Suprapubic skin (tissue), 4 donors: ENCODE results near the gene ZNF579. TPM values are rescaled to one million over a fixed set of nuclear protein-coding genes. Genes with fewer than 3 reads are reported as not detected.
A peak's percentile ranks its signal among the peaks of the same experiment; 100 is the strongest.

ENCODE experiments used
- DNase-seq, 2 donors: peaks; one replicate each; pipeline ENCODE4 v3.0.0-alpha.2; 2019; ENCODE audit warnings: low spot score in 2 of 2
- H3K27ac ChIP-seq: fragments of 200-600 bp; sonication (generic); one replicate; pipeline ENCODE4 v1.5.1; 2019
- H3K27me3 ChIP-seq: fragments of 200-600 bp; sonication (generic); one replicate; pipeline ENCODE4 v1.5.1; 2019
- H3K36me3 ChIP-seq: fragments of 200-600 bp; sonication (generic); one replicate; pipeline ENCODE4 v1.5.1; 2019
- H3K4me1 ChIP-seq: fragments of 200-600 bp; sonication (generic); one replicate; pipeline ENCODE4 v1.5.1; 2019
- H3K4me3 ChIP-seq: fragments of 200-600 bp; sonication (generic); one replicate; pipeline ENCODE4 v1.5.1; 2019; ENCODE audit warnings: mild to moderate bottlenecking
- H3K9me3 ChIP-seq: fragments of 200-600 bp; sonication (generic); one replicate; pipeline ENCODE4 v1.5.1; 2019
- EP300 ChIP-seq: sonication (generic); formaldehyde crosslinking; IDR thresholded peaks from one replicate; pipeline ENCODE4 v1.6.1; 2017; ENCODE audit warnings: antibody characterized with exemption
- POLR2A ChIP-seq, 2 donors: fragments of 450-650 bp; IDR thresholded peaks; one replicate each; pipeline ENCODE4 v1.6.1; 2017; ENCODE audit warnings: antibody characterized with exemption in 2 of 2, mild to moderate bottlenecking in 2 of 2, moderate library complexity in 2 of 2
- POLR2AphosphoS5 ChIP-seq, 3 donors: sonication (generic); formaldehyde crosslinking; IDR thresholded peaks; one replicate each; pipeline ENCODE4 v1.6.1; 2017; ENCODE audit warnings: antibody characterized with exemption in 3 of 3
- WGBS: methylation state at CpG from one replicate; pipeline ENCODE4 v1.1.5; 2018; 5-methylcytosine and 5-hydroxymethylcytosine counted together
- total RNA-seq, 4 donors: library from RNA; depleted of rRNA; stranded (reverse); fragments of >200 nt; gene quantifications; one replicate each; pipeline ENCODE4 v1.1.0, GENCODE V29; 2016
- TF ChIP-seq, protein P1 (sequence below), 2 donors: fragments of 200-600 bp in 1 of 2; fragments of 450-650 bp in 1 of 2; sonication (generic) in 1 of 2; IDR thresholded peaks; one replicate each; pipeline ENCODE4 v1.5.1; 2016 to 2019; ENCODE audit warnings: antibody characterized with exemption in 2 of 2, mild to moderate bottlenecking in 1 of 2, moderate library complexity in 1 of 2

The ZNF579 gene
- total RNA-seq, 4 donors from 2014 or later, result 1.8 to 3.1 (median 2.8) TPM

DNA sequence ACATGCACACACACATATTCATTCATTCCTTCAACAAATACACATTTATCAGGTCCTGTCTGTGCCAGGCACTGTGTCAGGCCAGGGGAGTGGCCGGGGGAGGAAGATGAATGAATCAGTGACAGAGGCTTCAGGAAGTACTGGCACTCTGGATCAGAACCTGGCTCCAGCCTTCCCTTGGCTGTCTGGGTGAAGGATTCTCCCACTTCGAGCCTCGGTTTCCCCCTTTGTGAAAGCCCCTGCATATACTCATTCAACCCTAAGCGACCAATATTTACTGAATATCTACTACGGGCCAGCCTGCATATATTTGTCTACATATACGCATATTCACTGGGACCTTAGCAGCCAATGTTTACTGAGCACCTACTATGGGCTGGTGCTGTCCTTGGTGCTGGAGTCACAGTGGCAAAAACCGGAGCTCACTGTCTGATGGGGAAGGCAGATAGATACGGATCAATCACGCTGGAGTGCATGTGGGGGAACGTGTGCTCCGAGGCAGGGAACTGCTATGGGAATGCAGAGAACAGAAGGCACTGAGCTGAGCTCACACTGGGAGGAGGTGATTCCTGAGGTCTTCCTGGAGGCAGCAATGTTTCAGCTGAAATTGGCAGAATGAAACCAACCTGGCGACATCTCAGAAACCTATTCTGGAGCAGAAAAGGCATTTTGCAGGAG, 636 bp upstream of the ZNF579 start:
- Histone ChIP-seq H3K4me1 (peaks cover 33% of the 10 kb centered on the region), H3K4me3 (peak overlapping the region; percentile 70), H3K9me3 (no peaks in the 10 kb centered on the region), H3K27me3 (peaks cover 3% of the 10 kb centered on the region), H3K27ac (peak overlapping the region; percentile 71), H3K36me3 (peaks cover 23% of the 10 kb centered on the region)
- 21% methylated on average over 8 of the region's 12 CpGs for whole genome bisulfite sequencing
- no peak for TF ChIP-seq EP300
- TF ChIP-seq POLR2A (IDR thresholded peaks at IDR 0.05), result no peak
- no peak for TF ChIP-seq POLR2AphosphoS5 (IDR thresholded peaks at IDR 0.05)
- TF ChIP-seq, protein P1, sequence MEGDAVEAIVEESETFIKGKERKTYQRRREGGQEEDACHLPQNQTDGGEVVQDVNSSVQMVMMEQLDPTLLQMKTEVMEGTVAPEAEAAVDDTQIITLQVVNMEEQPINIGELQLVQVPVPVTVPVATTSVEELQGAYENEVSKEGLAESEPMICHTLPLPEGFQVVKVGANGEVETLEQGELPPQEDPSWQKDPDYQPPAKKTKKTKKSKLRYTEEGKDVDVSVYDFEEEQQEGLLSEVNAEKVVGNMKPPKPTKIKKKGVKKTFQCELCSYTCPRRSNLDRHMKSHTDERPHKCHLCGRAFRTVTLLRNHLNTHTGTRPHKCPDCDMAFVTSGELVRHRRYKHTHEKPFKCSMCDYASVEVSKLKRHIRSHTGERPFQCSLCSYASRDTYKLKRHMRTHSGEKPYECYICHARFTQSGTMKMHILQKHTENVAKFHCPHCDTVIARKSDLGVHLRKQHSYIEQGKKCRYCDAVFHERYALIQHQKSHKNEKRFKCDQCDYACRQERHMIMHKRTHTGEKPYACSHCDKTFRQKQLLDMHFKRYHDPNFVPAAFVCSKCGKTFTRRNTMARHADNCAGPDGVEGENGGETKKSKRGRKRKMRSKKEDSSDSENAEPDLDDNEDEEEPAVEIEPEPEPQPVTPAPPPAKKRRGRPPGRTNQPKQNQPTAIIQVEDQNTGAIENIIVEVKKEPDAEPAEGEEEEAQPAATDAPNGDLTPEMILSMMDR (IDR thresholded peaks at IDR 0.05), result no peak
- DNase-seq, result no peak

GRCh38 chr19:55579766-55580621, 654 bp downstream of the ZNF579 start:
- H3K36me3 ChIP-seq, result peaks cover 23% of the 10 kb centered on the region
- H3K27me3 ChIP-seq, result no peaks in the 10 kb centered on the region
- H3K9me3 ChIP-seq, result no peaks in the 10 kb centered on the region
- TF ChIP-seq POLR2AphosphoS5 (IDR thresholded peaks at IDR 0.05), result no peak
- TF ChIP-seq, protein P1 (IDR thresholded peaks at IDR 0.05), result no peak
- TF ChIP-seq POLR2A (IDR thresholded peaks at IDR 0.05), result no peak
- TF ChIP-seq EP300, result no peak
- no peak for DNase-seq
- peak overlapping the region; percentile 71 for H3K27ac ChIP-seq
- H3K4me3 ChIP-seq, result peak overlapping the region; percentile 70
- peaks cover 23% of the 10 kb centered on the region for H3K4me1 ChIP-seq
- 11% methylated on average over 18 of the region's 20 CpGs for WGBS

- 93% methylated on average over 57 of the region's 90 CpGs for WGBS
- TF ChIP-seq EP300, result no peak
- TF ChIP-seq, protein P1 (IDR thresholded peaks at IDR 0.05), result no peak
- no peak for TF ChIP-seq POLR2AphosphoS5 (IDR thresholded peaks at IDR 0.05)
- no peak for TF ChIP-seq POLR2A (IDR thresholded peaks at IDR 0.05)
- peaks cover 23% of the 10 kb centered on the region for H3K36me3 ChIP-seq
- H3K4me3 ChIP-seq, result peak overlapping the region; percentile 70
- peaks cover 23% of the 10 kb centered on the region for H3K4me1 ChIP-seq
- no peaks in the 10 kb centered on the region for H3K27me3 ChIP-seq
- H3K9me3 ChIP-seq, result no peaks in the 10 kb centered on the region
- DNase-seq, result no peak
- H3K27ac ChIP-seq, result no peak overlapping the region
Measured at GRCh38 chr19:55578761-55579747, 1.6 kb downstream of the ZNF579 start.

DNA sequence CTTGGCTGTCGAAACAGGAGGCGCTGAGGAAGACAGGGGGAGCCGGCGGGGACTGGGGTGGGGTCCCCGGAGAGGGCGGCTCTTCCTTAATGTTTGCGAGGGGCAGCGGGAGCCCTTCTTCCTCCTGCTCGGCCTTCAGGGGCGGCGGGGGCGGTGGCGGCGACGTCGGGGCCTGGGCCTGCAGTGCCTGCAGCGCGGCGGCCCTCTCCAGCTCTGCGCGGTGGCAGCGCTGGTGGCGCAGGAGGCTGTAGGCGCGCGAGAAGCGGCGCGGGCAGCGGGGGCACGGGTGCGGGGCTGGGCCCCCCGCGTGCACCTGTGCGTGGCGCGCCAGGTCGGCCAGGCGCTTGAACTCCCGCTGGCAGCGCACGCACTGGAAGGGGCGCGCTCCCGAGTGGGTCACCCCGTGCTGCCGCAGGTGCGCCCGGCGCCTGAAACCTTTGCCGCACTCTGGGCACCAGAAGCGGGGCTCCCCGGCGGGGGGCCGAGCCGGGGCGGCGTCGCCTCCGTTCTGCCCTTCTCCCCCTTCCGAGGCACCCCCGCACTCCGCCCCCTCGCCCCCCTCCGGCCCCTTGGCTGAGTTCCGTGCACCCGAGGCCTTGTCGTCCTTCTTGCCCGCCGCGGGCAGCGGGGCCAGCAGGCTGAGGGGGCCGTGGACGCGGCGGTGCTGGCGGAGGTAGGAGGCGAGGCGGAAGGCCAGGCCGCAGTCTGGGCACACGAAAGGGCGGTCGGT, 2.5 kb downstream of the ZNF579 start:
- WGBS, result 95% methylated on average over 47 of the region's 83 CpGs
- H3K4me1 ChIP-seq, result peaks cover 23% of the 10 kb centered on the region
- H3K36me3 ChIP-seq, result peaks cover 23% of the 10 kb centered on the region
- DNase-seq, result no peak
- no peaks in the 10 kb centered on the region for H3K27me3 ChIP-seq
- no peaks in the 10 kb centered on the region for H3K9me3 ChIP-seq
- no peak overlapping the region for H3K4me3 ChIP-seq
- TF ChIP-seq POLR2A (IDR thresholded peaks at IDR 0.05) (no peak), EP300 (no peak), POLR2AphosphoS5 (IDR thresholded peaks at IDR 0.05) (no peak)
- TF ChIP-seq, protein P1 (IDR thresholded peaks at IDR 0.05), result no peak
- no peak overlapping the region for H3K27ac ChIP-seq
